GM23338 (cell line): Measurements from ENCODE around the gene AIMP2. TPM values are rescaled to one million over a fixed set of nuclear protein-coding genes. Genes with fewer than 3 reads are reported as not detected.

Source experiments
- ATAC-seq: fragments of 200-7000 bp; cut with Tn5 transposase; 3 replicates; pipeline ENCODE4 v1.9.1; 2020
- DNase-seq: peaks from one replicate; pipeline ENCODE4 v3.0.0-alpha.2; 2015; ENCODE audit warnings: low spot score
- H2AFZ ChIP-seq: fragments of 200-600 bp; sonication (generic); 2 replicates; pipeline ENCODE4 v1.8.0; 2016; ENCODE audit warnings: antibody characterized with exemption, mild to moderate bottlenecking, moderate library complexity
- H3F3A ChIP-seq: fragments of 200-600 bp; sonication (generic); replicated peaks from 2 replicates; pipeline ENCODE4 v1.8.0; 2017; ENCODE audit warnings: antibody characterized with exemption, mixed run types, low read depth
- H3K27ac ChIP-seq: fragments of 200-600 bp; sonication (generic); 2 replicates; pipeline ENCODE4 v1.6.1; 2016; ENCODE audit warnings: low read depth
- H3K27me3 ChIP-seq: fragments of 200-600 bp; sonication (generic); 2 replicates; pipeline ENCODE4 v1.8.0; 2016; ENCODE audit warnings: mild to moderate bottlenecking, mixed run types, moderate library complexity; ENCODE audit not compliant: insufficient read depth
- H3K36me3 ChIP-seq: fragments of 200-600 bp; sonication (generic); 2 replicates; pipeline ENCODE4 v1.8.0; 2016; ENCODE audit warnings: mild to moderate bottlenecking; ENCODE audit not compliant: insufficient read depth
- H3K4me1 ChIP-seq: fragments of 200-600 bp; sonication (generic); 2 replicates; pipeline ENCODE4 v1.8.0; 2016; ENCODE audit warnings: mild to moderate bottlenecking, moderate library complexity; ENCODE audit not compliant: insufficient read depth
- H3K4me2 ChIP-seq: fragments of 200-600 bp; sonication (generic); 2 replicates; pipeline ENCODE4 v1.7.1; 2017; ENCODE audit warnings: mixed run types
- H3K4me3 ChIP-seq: fragments of 200-600 bp; sonication (generic); 2 replicates; pipeline ENCODE4 v1.6.1; 2016; ENCODE audit warnings: mixed run types
- H3K79me2 ChIP-seq: fragments of 200-600 bp; sonication (generic); replicated peaks from 2 replicates; pipeline ENCODE4 v1.8.0; 2017; ENCODE audit warnings: mild to moderate bottlenecking; ENCODE audit not compliant: insufficient read depth
- H3K9me2 ChIP-seq: fragments of 200-600 bp; sonication (generic); 2 replicates; pipeline ENCODE4 v1.8.0; 2017; ENCODE audit not compliant: insufficient read depth
- H4K20me1 ChIP-seq: fragments of 200-600 bp; sonication (generic); replicated peaks from 2 replicates; pipeline ENCODE4 v1.8.0; 2017; ENCODE audit warnings: mild to moderate bottlenecking; ENCODE audit not compliant: insufficient read depth
- H3K27ac Mint-ChIP-seq: 2 replicates; pipeline ENCODE4 v1.8.0; 2020; ENCODE audit warnings: inconsistent platforms, mild to moderate bottlenecking, moderate library complexity, mixed read lengths
- H3K27me3 Mint-ChIP-seq: 3 replicates; pipeline ENCODE4 v1.8.0; 2022; ENCODE audit warnings: low read depth, mild to moderate bottlenecking, moderate library complexity, mixed read lengths, inconsistent platforms; ENCODE audit not compliant: insufficient read depth, poor library complexity
- H3K36me3 Mint-ChIP-seq: 3 replicates; pipeline ENCODE4 v1.8.0; 2021; ENCODE audit warnings: low read depth, mild to moderate bottlenecking, inconsistent platforms, moderate library complexity, mixed read lengths
- H3K4me1 Mint-ChIP-seq: 3 replicates; pipeline ENCODE4 v1.8.0; 2020; ENCODE audit warnings: mild to moderate bottlenecking, inconsistent platforms, mixed read lengths
- H3K4me3 Mint-ChIP-seq: 3 replicates; pipeline ENCODE4 v1.8.0; 2021; ENCODE audit warnings: moderate library complexity, mild to moderate bottlenecking, inconsistent platforms, mixed read lengths
- H3K9me3 Mint-ChIP-seq: 3 replicates; pipeline ENCODE4 v1.8.0; 2020; ENCODE audit warnings: moderate library complexity, mild to moderate bottlenecking, inconsistent platforms, mixed read lengths
- CREB1 ChIP-seq: fragments of 250-450 bp; sonication (Bioruptor Pico); IDR thresholded peaks from 2 replicates; pipeline ENCODE4 v1.5.0; 2020; ENCODE audit warnings: low read depth, mild to moderate bottlenecking, moderate library complexity
- ETS1 ChIP-seq: IDR thresholded peaks from 2 replicates; pipeline ENCODE4 v1.6.1; 2016; ENCODE audit warnings: antibody characterized with exemption
- EZH2phosphoT487 ChIP-seq: fragments of 200-600 bp; sonication (generic); IDR thresholded peaks from one replicate; pipeline ENCODE4 v1.8.1; 2018; ENCODE audit warnings: antibody characterized with exemption; ENCODE audit not compliant: unreplicated experiment
- JUNB ChIP-seq: IDR thresholded peaks from one replicate; pipeline ENCODE4 v1.6.1; 2016; ENCODE audit warnings: antibody characterized with exemption; ENCODE audit not compliant: unreplicated experiment
- POLR2AphosphoS5 ChIP-seq: IDR thresholded peaks from 2 replicates; pipeline ENCODE4 v1.6.1; 2016; ENCODE audit warnings: antibody characterized with exemption, low read depth
- REST ChIP-seq: IDR thresholded peaks from one replicate; pipeline ENCODE4 v1.6.1; 2018; ENCODE audit warnings: antibody characterized with exemption; ENCODE audit not compliant: unreplicated experiment
- ZNF114 ChIP-seq: fragments of 250-450 bp; sonication (Bioruptor Pico); IDR thresholded peaks from 2 replicates; pipeline ENCODE4 v1.5.0; 2020; ENCODE audit warnings: mild to moderate bottlenecking, moderate library complexity
- polyA plus RNA-seq: library from polyadenylated mRNA; unstranded; fragments of >200 nt; fragmentation: Nextera tagmentation; extraction: Ambion mirVana; gene quantifications from 2 replicates; pipeline ENCODE4 v1.2.1, GENCODE V29; 2016
- total RNA-seq: library from RNA; depleted of rRNA; stranded (reverse); fragments of >200 nt; shearing (Covaris generic); gene quantifications from 2 replicates; pipeline ENCODE4 v1.2.3, GENCODE V29; 2014

AIMP2 gene
- total and polyA plus RNA-seq, 2 experiments from 2014 or later = 86.6 to 113 TPM

GRCh38 chr7:6030988-6031387, 21.9 kb downstream of the AIMP2 start, which contains the start of gene ANKRD61:
ANKRD61 (plus strand) TSS chr7:6031376; CDS start chr7:6031376, 0 bp downstream.
- Histone ChIP-seq H3K36me3 (peaks cover 43% of the 10 kb centered on the region), H3K4me3 (no peak within 1 kb of the TSS), H3F3A (0 out of 2 replicates have a peak, but pooled peaks cover 4% of the 10 kb centered on the region), H3K9me2 (no peaks in the 10 kb centered on the region), H2AFZ (no peak within 1 kb of the TSS), H3K4me2 (no peak within 1 kb of the TSS), H3K27me3 (no peaks in the 10 kb centered on the region), H3K27ac (no peak within 1 kb of the TSS), H3K79me2 (peaks cover 29% of the 10 kb centered on the region), H3K4me1 (no peaks in the 10 kb centered on the region), H4K20me1 (peaks cover 28% of the 10 kb centered on the region)
- TF ChIP-seq JUNB = no peak
- no peaks in the 10 kb centered on the region for H3K9me3 Mint-ChIP-seq
- peaks cover 75% of the 10 kb centered on the region for H3K36me3 Mint-ChIP-seq
- no peak within 1 kb of the TSS for H3K27ac Mint-ChIP-seq
- H3K4me1 Mint-ChIP-seq = peaks cover 4% of the 10 kb centered on the region; the same call in 2 of the 3 replicates
- ATAC-seq (no peak), DNase-seq (no peak)
- no peak within 1 kb of the TSS for H3K4me3 Mint-ChIP-seq
- H3K27me3 Mint-ChIP-seq = peaks cover 4% of the 10 kb centered on the region

- no peak overlapping the region for H3K4me3 Mint-ChIP-seq
- Histone ChIP-seq H3F3A (0 out of 2 replicates have a peak, but pooled peaks cover 4% of the 10 kb centered on the region), H4K20me1 (peaks cover 28% of the 10 kb centered on the region), H3K4me1 (no peaks in the 10 kb centered on the region), H3K79me2 (peaks cover 29% of the 10 kb centered on the region), H3K27ac (no peak overlapping the region), H2AFZ (no peak overlapping the region), H3K27me3 (no peaks in the 10 kb centered on the region), H3K9me2 (no peaks in the 10 kb centered on the region), H3K36me3 (peaks cover 49% of the 10 kb centered on the region), H3K4me3 (no peak overlapping the region), H3K4me2 (no peak overlapping the region)
- no peak for DNase-seq
- H3K4me1 Mint-ChIP-seq = peaks cover under 1% of the 10 kb centered on the region; the same call in 1 of the 3 replicates
- ATAC-seq = no peak
- H3K9me3 Mint-ChIP-seq = no peaks in the 10 kb centered on the region
- no peak overlapping the region for H3K27ac Mint-ChIP-seq
- peaks cover 75% of the 10 kb centered on the region for H3K36me3 Mint-ChIP-seq
- TF ChIP-seq ZNF114 (no peak), EZH2phosphoT487 (no peak), CREB1 (no peak), POLR2AphosphoS5 (no peak), REST (no peak), ETS1 (no peak), JUNB (no peak)
- peaks cover 4% of the 10 kb centered on the region for H3K27me3 Mint-ChIP-seq
These were observed 22.5 kb downstream of the AIMP2 start for GRCh38 chr7:6031567-6031966.
